ENCODE measurements around the gene IDE. TPM values are rescaled to one million over a fixed set of nuclear protein-coding genes. Genes with fewer than 3 reads are reported as not detected.
A peak's percentile ranks its signal among the peaks of the same experiment; 100 is the strongest.

IDE gene
- total RNA-seq, 2 donors from 2014 or later = 23.7 to 38.0 TPM

- TF ChIP-seq, protein P1, sequence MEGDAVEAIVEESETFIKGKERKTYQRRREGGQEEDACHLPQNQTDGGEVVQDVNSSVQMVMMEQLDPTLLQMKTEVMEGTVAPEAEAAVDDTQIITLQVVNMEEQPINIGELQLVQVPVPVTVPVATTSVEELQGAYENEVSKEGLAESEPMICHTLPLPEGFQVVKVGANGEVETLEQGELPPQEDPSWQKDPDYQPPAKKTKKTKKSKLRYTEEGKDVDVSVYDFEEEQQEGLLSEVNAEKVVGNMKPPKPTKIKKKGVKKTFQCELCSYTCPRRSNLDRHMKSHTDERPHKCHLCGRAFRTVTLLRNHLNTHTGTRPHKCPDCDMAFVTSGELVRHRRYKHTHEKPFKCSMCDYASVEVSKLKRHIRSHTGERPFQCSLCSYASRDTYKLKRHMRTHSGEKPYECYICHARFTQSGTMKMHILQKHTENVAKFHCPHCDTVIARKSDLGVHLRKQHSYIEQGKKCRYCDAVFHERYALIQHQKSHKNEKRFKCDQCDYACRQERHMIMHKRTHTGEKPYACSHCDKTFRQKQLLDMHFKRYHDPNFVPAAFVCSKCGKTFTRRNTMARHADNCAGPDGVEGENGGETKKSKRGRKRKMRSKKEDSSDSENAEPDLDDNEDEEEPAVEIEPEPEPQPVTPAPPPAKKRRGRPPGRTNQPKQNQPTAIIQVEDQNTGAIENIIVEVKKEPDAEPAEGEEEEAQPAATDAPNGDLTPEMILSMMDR (IDR thresholded peaks at IDR 0.05) = peak in 1 of 4 experiments; percentile 11
- TF ChIP-seq POLR2AphosphoS5 (IDR thresholded peaks at IDR 0.05) = no peak
- TF ChIP-seq POLR2A (IDR thresholded peaks at IDR 0.05) = no peak
- no peak overlapping the region for H3K27ac ChIP-seq
Measured at GRCh38 chr10:92419740-92420545, 153.9 kb downstream of the IDE start.

GRCh38 chr10:92418891-92419290, 155.0 kb downstream of the IDE start:
- Histone ChIP-seq H3K27ac (no peak overlapping the region), H3K9me3 (no peaks in the 10 kb centered on the region), H3K4me1 (replicated peaks) (no peaks in the 10 kb centered on the region), H3K4me3 (no peak overlapping the region), H3K27me3 (replicated peaks; ENCODE audit: insufficient read depth) (no peaks in the 10 kb centered on the region), H3K36me3 (no peaks in the 10 kb centered on the region)
- TF ChIP-seq POLR2A (IDR thresholded peaks at IDR 0.05) (no peak), POLR2AphosphoS5 (IDR thresholded peaks at IDR 0.05) (no peak)
- TF ChIP-seq, protein P1 (IDR thresholded peaks at IDR 0.05) = no peak
- 97% methylated on average over 7 of the region's 7 CpGs for WGBS
- no peak for DNase-seq (ENCODE audit: low spot score)
- intact Hi-C loops (cut with DNase I) = no loop called here

More at GRCh38 chr10:92419740-92420545, 153.9 kb downstream of the IDE start:
- Histone ChIP-seq H3K4me3 (no peak overlapping the region), H3K36me3 (no peaks in the 10 kb centered on the region), H3K4me1 (replicated peaks) (no peaks in the 10 kb centered on the region), H3K27me3 (replicated peaks; ENCODE audit: insufficient read depth) (no peaks in the 10 kb centered on the region), H3K9me3 (no peaks in the 10 kb centered on the region)
- intact Hi-C loops (cut with DNase I) = no loop called here
- 33% methylated on average over 24 of the region's 34 CpGs for WGBS
- DNase-seq (ENCODE audit: low spot score) = no peak

GRCh38 chr10:92418221-92418620, 155.7 kb downstream of the IDE start:
- no peak for TF ChIP-seq POLR2A (IDR thresholded peaks at IDR 0.05)
- TF ChIP-seq POLR2AphosphoS5 (IDR thresholded peaks at IDR 0.05) = no peak
- TF ChIP-seq, protein P1 (IDR thresholded peaks at IDR 0.05) = no peak
- Histone ChIP-seq H3K9me3 (no peaks in the 10 kb centered on the region), H3K4me1 (replicated peaks) (no peaks in the 10 kb centered on the region), H3K36me3 (no peaks in the 10 kb centered on the region), H3K4me3 (no peak overlapping the region), H3K27ac (no peak overlapping the region), H3K27me3 (replicated peaks; ENCODE audit: insufficient read depth) (no peaks in the 10 kb centered on the region)
- intact Hi-C loops (cut with DNase I) = no loop called here
- no peak for DNase-seq (ENCODE audit: low spot score)
- WGBS = 70% methylated on average over 2 of the region's 2 CpGs

- intact Hi-C loops (cut with DNase I) = no loop called here
- no peak overlapping the region for H3K27ac ChIP-seq
- 85% methylated on average over 4 of the region's 4 CpGs for WGBS
- H3K9me3 ChIP-seq = no peaks in the 10 kb centered on the region
- no peaks in the 10 kb centered on the region for H3K27me3 ChIP-seq (replicated peaks; ENCODE audit: insufficient read depth)
- no peaks in the 10 kb centered on the region for H3K36me3 ChIP-seq
- no peaks in the 10 kb centered on the region for H3K4me1 ChIP-seq (replicated peaks)
- H3K4me3 ChIP-seq = no peak overlapping the region
- TF ChIP-seq POLR2AphosphoS5 (IDR thresholded peaks at IDR 0.05) (no peak), POLR2A (IDR thresholded peaks at IDR 0.05) (no peak)
- TF ChIP-seq, protein P1 (IDR thresholded peaks at IDR 0.05) = no peak
- no peak for DNase-seq (ENCODE audit: low spot score)
Measured at GRCh38 chr10:92413519-92413918, 160.4 kb downstream of the IDE start.

- no peaks in the 10 kb centered on the region for H3K9me3 ChIP-seq
- intact Hi-C loops (cut with DNase I) = no loop called here
- TF ChIP-seq POLR2A (IDR thresholded peaks at IDR 0.05) (no peak), POLR2AphosphoS5 (IDR thresholded peaks at IDR 0.05) (no peak)
- TF ChIP-seq, protein P1 (IDR thresholded peaks at IDR 0.05) = no peak
- no peaks in the 10 kb centered on the region for H3K27me3 ChIP-seq (replicated peaks; ENCODE audit: insufficient read depth)
- DNase-seq (ENCODE audit: low spot score) = no peak
- H3K36me3 ChIP-seq = no peaks in the 10 kb centered on the region
- H3K4me3 ChIP-seq = no peak overlapping the region
- H3K4me1 ChIP-seq (replicated peaks) = no peaks in the 10 kb centered on the region
- no peak overlapping the region for H3K27ac ChIP-seq
- WGBS = 82% methylated on average over 9 of the region's 9 CpGs
Measured at GRCh38 chr10:92413011-92413410, 160.9 kb downstream of the IDE start.

All from prostate gland (tissue), 2 donors.